Calu3 (cell line): ENCODE measurements around the gene VPS8. TPM values are rescaled to one million over a fixed set of nuclear protein-coding genes. Genes with fewer than 3 reads are reported as not detected.

Experiments
- BruUV-seq: library from RNA; stranded (reverse); fragments of 400-500 nt; replicated peaks from 2 replicates; lab custom pipeline; 2021; lab: Mats Ljungman, UMichigan
- CTCF ChIA-PET: fragments of 300-600 bp; sonication (Branson Sonifier 250); formaldehyde crosslinking; loops from one replicate; lab custom pipeline; 2022; ENCODE audit warnings: antibody characterized with exemption; lab: Charles Lee
- DNase-seq: peaks from one replicate; pipeline ENCODE4 v3.0.0; 2022
- H3K27ac Mint-ChIP-seq: one replicate; pipeline ENCODE4 v1.8.0; 2022; ENCODE audit warnings: mixed read lengths; ENCODE audit not compliant: unreplicated experiment
- H3K27me3 Mint-ChIP-seq: one replicate; pipeline ENCODE4 v1.8.0; 2022; ENCODE audit warnings: mixed read lengths; ENCODE audit not compliant: unreplicated experiment
- H3K36me3 Mint-ChIP-seq: one replicate; pipeline ENCODE4 v1.8.0; 2022; ENCODE audit warnings: mild to moderate bottlenecking, moderate library complexity, mixed read lengths; ENCODE audit not compliant: insufficient read depth, unreplicated experiment
- H3K4me1 Mint-ChIP-seq: one replicate; pipeline ENCODE4 v1.8.0; 2022; ENCODE audit warnings: mild to moderate bottlenecking, low read depth, mixed read lengths; ENCODE audit not compliant: unreplicated experiment
- H3K4me3 Mint-ChIP-seq: one replicate; pipeline ENCODE4 v1.8.0; 2022; ENCODE audit warnings: mild to moderate bottlenecking, low read depth, moderate library complexity, mixed read lengths; ENCODE audit not compliant: unreplicated experiment
- H3K9me3 Mint-ChIP-seq: one replicate; pipeline ENCODE4 v1.8.0; 2022; ENCODE audit warnings: low read depth, mixed read lengths; ENCODE audit not compliant: unreplicated experiment
- CTCF ChIP-seq: fragments of 200-600 bp; IDR thresholded peaks from one replicate; pipeline ENCODE4 v1.8.0; 2022; ENCODE audit warnings: antibody characterized with exemption; ENCODE audit not compliant: unreplicated experiment
- intact Hi-C: fragments of 100-400 bp; cut with micrococcal nuclease; formaldehyde crosslinking; loops from one replicate; pipeline ENCODE4 v1.10.0; 2022; ENCODE audit not compliant: unreplicated experiment
- total RNA-seq: library from RNA; stranded (reverse); gene quantifications from 2 replicates; pipeline ENCODE4 v1.2.3, GENCODE V29; 2022

VPS8 gene
- total RNA-seq, 1 experiment from 2014 or later: 62.5 TPM

- Mint-ChIP-seq H3K27me3 (no peaks in the 10 kb centered on the region), H3K4me3 (no peak overlapping the region), H3K4me1 (no peaks in the 10 kb centered on the region), H3K27ac (no peak overlapping the region), H3K9me3 (no peaks in the 10 kb centered on the region), H3K36me3 (no peaks in the 10 kb centered on the region)
- no peak for TF ChIP-seq CTCF
- intact Hi-C loops: no loop called here
- DNase-seq: no peak
- CTCF ChIA-PET: no interaction called here
- BruUV-seq: no TSS peak
Measured at GRCh38 chr3:184887574-184887973, 75.6 kb downstream of the VPS8 start.

- no peak overlapping the region for H3K27ac Mint-ChIP-seq
- no peaks in the 10 kb centered on the region for H3K27me3 Mint-ChIP-seq
- no peak for TF ChIP-seq CTCF
- CTCF ChIA-PET: interaction anchor here (0.6 kb wide), 1 partner anchor 543 kb away, joined by 7 read pairs; no protein-coding TSS in a partner anchor
- no peaks in the 10 kb centered on the region for H3K9me3 Mint-ChIP-seq
- no peaks in the 10 kb centered on the region for H3K36me3 Mint-ChIP-seq
- H3K4me1 Mint-ChIP-seq: no peaks in the 10 kb centered on the region
- no TSS peak for BruUV-seq
- intact Hi-C loops: no loop called here
- no peak for DNase-seq
- no peak overlapping the region for H3K4me3 Mint-ChIP-seq
Measured at GRCh38 chr3:184889312-184889904, 77.4 kb downstream of the VPS8 start.

- Mint-ChIP-seq H3K9me3 (no peaks in the 10 kb centered on the region), H3K27ac (no peak overlapping the region), H3K4me1 (no peaks in the 10 kb centered on the region), H3K27me3 (no peaks in the 10 kb centered on the region), H3K36me3 (no peaks in the 10 kb centered on the region), H3K4me3 (no peak overlapping the region)
- BruUV-seq: no TSS peak
- TF ChIP-seq CTCF: no peak
- no peak for DNase-seq
- intact Hi-C loops: no loop called here
- CTCF ChIA-PET: no interaction called here
Measured at GRCh38 chr3:184894051-184894450, 82.1 kb downstream of the VPS8 start.

GRCh38 chr3:184895350-184895749 is 83.4 kb downstream of the VPS8 start:
- CTCF ChIA-PET: interaction anchor here (0.5 kb wide), 1 partner anchor 21 kb away, joined by 9 read pairs; no protein-coding TSS in a partner anchor
- H3K27ac Mint-ChIP-seq: no peak overlapping the region
- no peaks in the 10 kb centered on the region for H3K4me1 Mint-ChIP-seq
- H3K9me3 Mint-ChIP-seq: no peaks in the 10 kb centered on the region
- H3K27me3 Mint-ChIP-seq: no peaks in the 10 kb centered on the region
- no peak for TF ChIP-seq CTCF
- no peak for DNase-seq
- no peak overlapping the region for H3K4me3 Mint-ChIP-seq
- no TSS peak for BruUV-seq
- intact Hi-C loops: no loop called here
- no peaks in the 10 kb centered on the region for H3K36me3 Mint-ChIP-seq
